Measurements from ENCODE around the gene PDGFD. TPM values are rescaled to one million over a fixed set of nuclear protein-coding genes. Genes with fewer than 3 reads are reported as not detected.

The PDGFD gene
- total and polyA plus RNA-seq, 2 donors (not counting 3 experiments of a cell fraction or from before 2014, with no cell fraction given), result 6.3 to 13.1 TPM

DNA sequence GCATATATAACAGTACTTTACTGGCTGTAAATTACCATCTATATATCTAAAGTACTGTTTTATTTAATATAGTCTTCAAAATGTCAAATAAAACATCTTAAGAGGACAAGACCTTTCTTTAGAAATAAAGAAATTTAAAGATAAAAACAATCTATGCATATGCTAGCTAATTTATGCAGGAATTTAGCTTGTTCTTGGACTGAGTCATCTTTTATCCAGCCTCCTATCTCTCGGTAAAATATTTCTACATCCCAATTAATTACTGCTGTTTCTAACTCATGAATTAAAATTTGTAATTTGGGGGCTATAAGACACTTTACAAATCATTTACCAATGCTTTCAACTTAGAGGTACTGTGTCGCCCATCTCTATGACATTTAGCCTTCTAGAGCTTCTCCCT is 200.3 kb downstream of the PDGFD start:
- no peak overlapping the region for H3K4me2 ChIP-seq (ENCODE audit: insufficient read depth, low read length)
- TF ChIP-seq MYC (IDR thresholded peaks at IDR 0.05; ENCODE audit: low read depth, low read length) (no peak), EZH2 (IDR thresholded peaks at IDR 0.05; ENCODE audit: borderline replicate concordance, low read depth, low read length, severe bottlenecking) (no peak), JUN (IDR thresholded peaks at IDR 0.05; ENCODE audit: borderline replicate concordance, insufficient read depth, insufficient read length, low read depth) (no peak), POLR2AphosphoS5 (IDR thresholded peaks at IDR 0.05; ENCODE audit: insufficient read depth, low read depth, low read length) (no peak), GATA2 (IDR thresholded peaks at IDR 0.05; ENCODE audit: insufficient read depth, insufficient read length, low read depth, low read length) (no peak), POLR2A (IDR thresholded peaks at IDR 0.05; ENCODE audit: low read depth, low read length) (no peak)
- TF ChIP-seq, protein P1, sequence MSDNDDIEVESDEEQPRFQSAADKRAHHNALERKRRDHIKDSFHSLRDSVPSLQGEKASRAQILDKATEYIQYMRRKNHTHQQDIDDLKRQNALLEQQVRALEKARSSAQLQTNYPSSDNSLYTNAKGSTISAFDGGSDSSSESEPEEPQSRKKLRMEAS (IDR thresholded peaks at IDR 0.05; ENCODE audit: insufficient read depth, insufficient read length), result no peak
- BruUV-seq (replicated peaks), result no TSS peak
- FAIRE-seq (no peak), DNase-seq (ENCODE audit: low read depth, low spot score) (no peak)
- no peaks in the 10 kb centered on the region for H3K4me1 ChIP-seq (ENCODE audit: control insufficient read depth, extremely low read depth, insufficient read depth, low read length)
- no peaks in the 10 kb centered on the region for H3K27me3 ChIP-seq (ENCODE audit: control insufficient read depth in 2 of 2, insufficient read depth in 2 of 2, low read length in 2 of 2)
- dilution Hi-C loops (cut with MboI; ENCODE audit: extremely low pct_ligation_motif_present, low sequenced_read_pairs) (no loop called here), intact Hi-C loops (cut with micrococcal nuclease) (no loop called here)
- no peak overlapping the region for H3K27ac ChIP-seq (ENCODE audit: insufficient read depth, low read depth, low read length)
- no peaks in the 10 kb centered on the region for H3K36me3 ChIP-seq (ENCODE audit: control insufficient read depth in 2 of 2, extremely low read depth in 1 of 2, insufficient read depth in 2 of 2, low read length in 2 of 2)
- no peak overlapping the region for H2AFZ ChIP-seq (ENCODE audit: low read depth, low read length)
- H3K79me2 ChIP-seq (ENCODE audit: control insufficient read depth, insufficient read depth, low read length), result no peaks in the 10 kb centered on the region
- no peaks in the 10 kb centered on the region for H3K9me3 ChIP-seq (replicated peaks; ENCODE audit: control insufficient read depth, insufficient read depth, low read length)
- CTCF ChIA-PET, result interaction anchor here (1.5 to 2.0 kb wide), 2 partner anchors 13 to 16 kb away, joined by 3 to 6 read pairs; no protein-coding TSS in a partner anchor
- POLR2A ChIA-PET, result no interaction called here
- H3K9ac ChIP-seq (replicated peaks; ENCODE audit: extremely low read depth, insufficient read depth, low read length), result no peak overlapping the region
- no peaks in the 10 kb centered on the region for H4K20me1 ChIP-seq (replicated peaks; ENCODE audit: control insufficient read depth, extremely low read depth, insufficient read depth, low read length)
- no peaks in the 10 kb centered on the region for H3K9me1 ChIP-seq (replicated peaks; ENCODE audit: control insufficient read depth, extremely low read depth, insufficient read depth, low read length)
- H3K4me3 ChIP-seq (replicated peaks in 1 of 3; ENCODE audit: insufficient read depth in 1 of 3, low read depth in 1 of 3, low read length in 3 of 3), result no peak overlapping the region

DNA sequence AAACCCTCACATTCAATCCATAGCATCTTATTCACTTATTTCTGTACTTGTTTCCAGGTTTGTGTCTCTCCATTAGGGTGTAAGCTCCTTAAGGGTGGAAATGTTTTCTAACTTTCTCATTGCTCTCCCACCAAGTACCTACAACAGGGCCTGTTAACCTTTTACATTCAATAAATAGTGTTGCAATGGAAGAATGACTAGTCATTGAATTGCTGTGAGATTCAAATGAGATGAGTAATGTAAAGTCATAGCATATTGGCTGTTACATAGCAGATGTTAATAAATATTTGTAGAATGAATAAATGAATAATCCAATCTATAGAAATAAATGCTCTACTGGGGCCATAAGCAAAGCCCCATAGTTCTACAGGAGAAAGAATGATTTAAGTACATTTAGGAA is 202.9 kb downstream of the PDGFD start:
- intact Hi-C loops (cut with micrococcal nuclease) (no loop called here), dilution Hi-C loops (cut with MboI; ENCODE audit: extremely low pct_ligation_motif_present, low sequenced_read_pairs) (no loop called here)
- H3K4me3 ChIP-seq (replicated peaks in 1 of 3; ENCODE audit: insufficient read depth in 1 of 3, low read depth in 1 of 3, low read length in 3 of 3), result no peak overlapping the region
- H3K4me1 ChIP-seq (ENCODE audit: control insufficient read depth, extremely low read depth, insufficient read depth, low read length), result no peaks in the 10 kb centered on the region
- no peak overlapping the region for H3K9ac ChIP-seq (replicated peaks; ENCODE audit: extremely low read depth, insufficient read depth, low read length)
- no peak for TF ChIP-seq GATA2 (IDR thresholded peaks at IDR 0.05; ENCODE audit: insufficient read depth, insufficient read length, low read depth, low read length)
- TF ChIP-seq, protein P1 (IDR thresholded peaks at IDR 0.05; ENCODE audit: insufficient read depth, insufficient read length), result no peak
- TF ChIP-seq JUN (IDR thresholded peaks at IDR 0.05; ENCODE audit: borderline replicate concordance, insufficient read depth, insufficient read length, low read depth), result no peak
- no peak for TF ChIP-seq EZH2 (IDR thresholded peaks at IDR 0.05; ENCODE audit: borderline replicate concordance, low read depth, low read length, severe bottlenecking)
- no peak for TF ChIP-seq MYC (IDR thresholded peaks at IDR 0.05; ENCODE audit: low read depth, low read length)
- TF ChIP-seq, protein P2, sequence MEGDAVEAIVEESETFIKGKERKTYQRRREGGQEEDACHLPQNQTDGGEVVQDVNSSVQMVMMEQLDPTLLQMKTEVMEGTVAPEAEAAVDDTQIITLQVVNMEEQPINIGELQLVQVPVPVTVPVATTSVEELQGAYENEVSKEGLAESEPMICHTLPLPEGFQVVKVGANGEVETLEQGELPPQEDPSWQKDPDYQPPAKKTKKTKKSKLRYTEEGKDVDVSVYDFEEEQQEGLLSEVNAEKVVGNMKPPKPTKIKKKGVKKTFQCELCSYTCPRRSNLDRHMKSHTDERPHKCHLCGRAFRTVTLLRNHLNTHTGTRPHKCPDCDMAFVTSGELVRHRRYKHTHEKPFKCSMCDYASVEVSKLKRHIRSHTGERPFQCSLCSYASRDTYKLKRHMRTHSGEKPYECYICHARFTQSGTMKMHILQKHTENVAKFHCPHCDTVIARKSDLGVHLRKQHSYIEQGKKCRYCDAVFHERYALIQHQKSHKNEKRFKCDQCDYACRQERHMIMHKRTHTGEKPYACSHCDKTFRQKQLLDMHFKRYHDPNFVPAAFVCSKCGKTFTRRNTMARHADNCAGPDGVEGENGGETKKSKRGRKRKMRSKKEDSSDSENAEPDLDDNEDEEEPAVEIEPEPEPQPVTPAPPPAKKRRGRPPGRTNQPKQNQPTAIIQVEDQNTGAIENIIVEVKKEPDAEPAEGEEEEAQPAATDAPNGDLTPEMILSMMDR (IDR thresholded peaks at IDR 0.05; ENCODE audit: extremely low read depth in 1 of 2, insufficient read depth in 1 of 2, low read depth in 1 of 2, low read length in 2 of 2), result no peak
- no peak for TF ChIP-seq POLR2AphosphoS5 (IDR thresholded peaks at IDR 0.05; ENCODE audit: insufficient read depth, low read depth, low read length)
- TF ChIP-seq FOS (IDR thresholded peaks at IDR 0.05; ENCODE audit: borderline replicate concordance, insufficient read depth, low read length), result no peak
- no peak for TF ChIP-seq POLR2A (IDR thresholded peaks at IDR 0.05; ENCODE audit: low read depth, low read length)
- H3K27ac ChIP-seq (ENCODE audit: insufficient read depth, low read depth, low read length), result no peak overlapping the region
- H3K9me3 ChIP-seq (replicated peaks; ENCODE audit: control insufficient read depth, insufficient read depth, low read length), result no peaks in the 10 kb centered on the region
- H3K79me2 ChIP-seq (ENCODE audit: control insufficient read depth, insufficient read depth, low read length), result no peaks in the 10 kb centered on the region
- DNase-seq (ENCODE audit: low read depth, low spot score) (no peak), FAIRE-seq (no peak)
- CTCF ChIA-PET, result no interaction called here
- POLR2A ChIA-PET, result no interaction called here
- no TSS peak for BruUV-seq (replicated peaks)
- no peaks in the 10 kb centered on the region for H4K20me1 ChIP-seq (replicated peaks; ENCODE audit: control insufficient read depth, extremely low read depth, insufficient read depth, low read length)
- H3K9me1 ChIP-seq (replicated peaks; ENCODE audit: control insufficient read depth, extremely low read depth, insufficient read depth, low read length), result no peaks in the 10 kb centered on the region
- H3K4me2 ChIP-seq (ENCODE audit: insufficient read depth, low read length), result no peak overlapping the region
- H3K27me3 ChIP-seq (ENCODE audit: control insufficient read depth in 2 of 2, insufficient read depth in 2 of 2, low read length in 2 of 2), result no peaks in the 10 kb centered on the region
- H3K36me3 ChIP-seq (ENCODE audit: control insufficient read depth in 2 of 2, extremely low read depth in 1 of 2, insufficient read depth in 2 of 2, low read length in 2 of 2), result no peaks in the 10 kb centered on the region
- no peak overlapping the region for H2AFZ ChIP-seq (ENCODE audit: low read depth, low read length)

All from endothelial cell of umbilical vein (primary cell).